Measurements from ENCODE around the gene RERE. TPM values are rescaled to one million over a fixed set of nuclear protein-coding genes. Genes with fewer than 3 reads are reported as not detected.

RERE gene
- total RNA-seq, 1 experiment from 2014 or later = 40.6 TPM

- peaks cover 30% of the 10 kb centered on the region for H3K79me2 ChIP-seq (ENCODE audit: insufficient read depth, low read length)
- no TSS peak for BruUV-seq (replicated peaks)
- no peaks in the 10 kb centered on the region for H3K27me3 ChIP-seq (ENCODE audit: insufficient read depth, low read length)
- H4K20me1 ChIP-seq (ENCODE audit: insufficient read depth) = no peaks in the 10 kb centered on the region
- H2AFZ ChIP-seq (ENCODE audit: low read depth, low read length, poor library complexity, severe bottlenecking) = no peak overlapping the region
- no peaks in the 10 kb centered on the region for H3K4me1 ChIP-seq (ENCODE audit: control insufficient read depth in 1 of 2, insufficient read depth in 2 of 2, low read length in 2 of 2)
- intact Hi-C loops (cut with micrococcal nuclease) = no loop called here
- TF ChIP-seq YY1 (IDR thresholded peaks at IDR 0.05; ENCODE audit: extremely low read depth, insufficient replicate concordance, low read depth, low read length) (no peak), ELF1 (IDR thresholded peaks at IDR 0.05; ENCODE audit: borderline replicate concordance, low read depth) (no peak), POLR2AphosphoS5 (IDR thresholded peaks at IDR 0.05; ENCODE audit: low read depth, low read length) (no peak), EZH2phosphoT487 (IDR thresholded peaks at IDR 0.05; ENCODE audit: borderline replicate concordance) (no peak), ATF3 (IDR thresholded peaks at IDR 0.05) (no peak), EZH2 (IDR thresholded peaks at IDR 0.05) (no peak), TCF7L2 (IDR thresholded peaks at IDR 0.05; ENCODE audit: borderline replicate concordance, extremely low read depth, insufficient read depth, insufficient read length) (no peak), JUND (IDR thresholded peaks at IDR 0.05) (no peak), RAD21 (IDR thresholded peaks at IDR 0.05; ENCODE audit: low read depth) (no peak), SP1 (IDR thresholded peaks at IDR 0.05; ENCODE audit: low read depth) (no peak), CBX3 (IDR thresholded peaks at IDR 0.05; ENCODE audit: low read depth) (no peak), FOSL1 (IDR thresholded peaks at IDR 0.05; ENCODE audit: low read depth) (no peak), ZFX (IDR thresholded peaks at IDR 0.05) (no peak), EGR1 (IDR thresholded peaks at IDR 0.05; ENCODE audit: low read depth) (no peak), ZBTB33 (IDR thresholded peaks at IDR 0.05; ENCODE audit: extremely low read depth, insufficient replicate concordance, low read length) (no peak)
- H3K4me3 ChIP-seq (replicated peaks in 1 of 2; ENCODE audit: low read depth in 1 of 2, low read length in 2 of 2) = no peak overlapping the region
- no peak overlapping the region for H3K27ac ChIP-seq (ENCODE audit: low read depth, low read length)
- no peaks in the 10 kb centered on the region for H3K36me3 ChIP-seq (ENCODE audit: control insufficient read depth in 1 of 2, insufficient read depth in 2 of 2, low read length in 2 of 2)
- no peak overlapping the region for H3K9ac ChIP-seq (ENCODE audit: low read length)
- RAD21 ChIA-PET (ENCODE audit: low non-redundant PET in 1 of 2, low total read pairs in 2 of 2, uncharacterized antibody in 2 of 2, unreplicated experiment in 2 of 2) = no interaction called here
- no peaks in the 10 kb centered on the region for H3K9me2 ChIP-seq (ENCODE audit: insufficient read depth)
- POLR2A ChIA-PET = no interaction called here
- H3K4me2 ChIP-seq (ENCODE audit: low read length) = no peak overlapping the region
- CTCF ChIA-PET = interaction anchor here (1.3 kb wide), 1 partner anchor 13 kb away, joined by 3 read pairs; no protein-coding TSS in a partner anchor
- no peak for ATAC-seq
- DNase-seq (ENCODE audit: low read depth, low spot score) = no peak
- no peaks in the 10 kb centered on the region for H3K9me3 ChIP-seq (ENCODE audit: control insufficient read depth in 1 of 2, insufficient read depth in 1 of 2, low read depth in 1 of 2, low read length in 2 of 2)
Observed at GRCh38 chr1:8661185-8662110, 156.0 kb downstream of the RERE start.
